H9 (cell line): ENCODE data around the gene EIF5A. TPM values are rescaled to one million over a fixed set of nuclear protein-coding genes. Genes with fewer than 3 reads are reported as not detected.

ENCODE experiments used
- DNase-seq: peaks from one replicate; pipeline ENCODE4 v3.0.0-alpha.2; 2017
- H2AFZ ChIP-seq: one replicate; pipeline ENCODE4 v1.6.1; 2013; ENCODE audit warnings: mild to moderate bottlenecking, low read length, control low read depth, moderate library complexity
- H2AK5ac ChIP-seq: 2 replicates; pipeline ENCODE4 v1.6.1; 2013; ENCODE audit warnings: low read length, control low read depth, mixed read lengths; ENCODE audit not compliant: insufficient read length
- H2BK120ac ChIP-seq: one replicate; pipeline ENCODE4 v1.6.1; 2013; ENCODE audit warnings: low read depth, mild to moderate bottlenecking, low read length, control low read depth, inconsistent platforms; ENCODE audit not compliant: poor library complexity, severe bottlenecking
- H2BK12ac ChIP-seq: 2 replicates; pipeline ENCODE4 v1.6.1; 2013; ENCODE audit warnings: low read length, control low read depth, mixed read lengths, low read depth; ENCODE audit not compliant: insufficient read length
- H2BK15ac ChIP-seq: 2 replicates; pipeline ENCODE4 v1.6.1; 2013; ENCODE audit warnings: low read depth, low read length, control low read depth
- H2BK20ac ChIP-seq: one replicate; pipeline ENCODE4 v1.6.1; 2013; ENCODE audit warnings: low read depth, mild to moderate bottlenecking, low read length, control low read depth, inconsistent platforms; ENCODE audit not compliant: poor library complexity, severe bottlenecking
- H2BK5ac ChIP-seq: 2 replicates; pipeline ENCODE4 v1.6.1; 2013; ENCODE audit warnings: low read length, control low read depth, mixed read lengths; ENCODE audit not compliant: insufficient read length
- H3K14ac ChIP-seq: 2 replicates; pipeline ENCODE4 v1.6.1; 2013; ENCODE audit warnings: low read length, control low read depth; ENCODE audit not compliant: insufficient read depth
- H3K18ac ChIP-seq: 2 replicates; pipeline ENCODE4 v1.6.1; 2013; ENCODE audit warnings: low read depth, mild to moderate bottlenecking, mixed read lengths, low read length, control low read depth; ENCODE audit not compliant: insufficient read length
- H3K23ac ChIP-seq: 2 replicates; pipeline ENCODE4 v1.6.1; 2013; ENCODE audit warnings: low read length, control low read depth, mixed read lengths, low read depth; ENCODE audit not compliant: insufficient read length
- H3K23me2 ChIP-seq: 2 replicates; pipeline ENCODE4 v1.6.1; 2013; ENCODE audit warnings: low read depth, mild to moderate bottlenecking, mixed read lengths, low read length, control low read depth; ENCODE audit not compliant: insufficient read length, poor library complexity, severe bottlenecking
- H3K27ac ChIP-seq: 2 replicates; pipeline ENCODE4 v1.5.1; 2013; ENCODE audit warnings: low read length, control low read depth, mixed read lengths, low read depth; ENCODE audit not compliant: insufficient read length
- H3K27me3 ChIP-seq: 2 replicates; pipeline ENCODE4 v1.6.1; 2013; ENCODE audit warnings: low read length, control low read depth, inconsistent platforms; ENCODE audit not compliant: insufficient read depth
- H3K4ac ChIP-seq: 2 replicates; pipeline ENCODE4 v1.6.1; 2013; ENCODE audit warnings: low read depth, mild to moderate bottlenecking, control low read depth, inconsistent platforms, low read length, moderate library complexity
- H3K4me1 ChIP-seq: 2 replicates; pipeline ENCODE4 v1.6.1; 2013; ENCODE audit warnings: low read length, control low read depth, inconsistent platforms; ENCODE audit not compliant: insufficient read depth
- H3K4me2 ChIP-seq: 2 replicates; pipeline ENCODE4 v1.6.1; 2013; ENCODE audit warnings: low read length, control low read depth, mixed read lengths; ENCODE audit not compliant: insufficient read length, insufficient read depth
- H3K56ac ChIP-seq: 2 replicates; pipeline ENCODE4 v1.6.1; 2013; ENCODE audit warnings: low read depth, mild to moderate bottlenecking, mixed read lengths, low read length, control low read depth; ENCODE audit not compliant: insufficient read length
- H3K79me1 ChIP-seq: 2 replicates; pipeline ENCODE4 v1.6.1; 2013; ENCODE audit warnings: low read depth, mild to moderate bottlenecking, moderate library complexity, low read length, control low read depth, inconsistent platforms; ENCODE audit not compliant: insufficient read depth, poor library complexity, severe bottlenecking
- H3K79me2 ChIP-seq: 2 replicates; pipeline ENCODE4 v1.6.1; 2013; ENCODE audit warnings: low read length, control low read depth, inconsistent platforms; ENCODE audit not compliant: insufficient read depth
- H3K9ac ChIP-seq: 2 replicates; pipeline ENCODE4 v1.6.1; 2013; ENCODE audit warnings: low read length, control low read depth, mixed read lengths; ENCODE audit not compliant: insufficient read length; ENCODE audit errors: extremely low read depth
- H3K9me3 ChIP-seq: one replicate; pipeline ENCODE4 v1.6.1; 2013; ENCODE audit warnings: low read depth, low read length, inconsistent platforms; ENCODE audit not compliant: control insufficient read depth
- H3T11ph ChIP-seq: one replicate; pipeline ENCODE4 v1.6.1; 2013; ENCODE audit warnings: mild to moderate bottlenecking, low read length, control low read depth, inconsistent platforms
- H4K20me1 ChIP-seq: one replicate; pipeline ENCODE4 v1.6.1; 2013; ENCODE audit not compliant: control insufficient read depth, insufficient read length, insufficient read depth
- H4K5ac ChIP-seq: 2 replicates; pipeline ENCODE4 v1.6.1; 2013; ENCODE audit warnings: low read depth, mild to moderate bottlenecking, mixed read lengths, low read length, control low read depth; ENCODE audit not compliant: insufficient read length
- H4K8ac ChIP-seq: replicated peaks from 2 replicates; pipeline ENCODE4 v1.6.1; 2013; ENCODE audit warnings: low read length, control low read depth, mixed read lengths, low read depth; ENCODE audit not compliant: insufficient read length
- H4K91ac ChIP-seq: 2 replicates; pipeline ENCODE4 v1.6.1; 2013; ENCODE audit warnings: low read depth, mild to moderate bottlenecking, moderate library complexity, mixed read lengths, low read length, control low read depth; ENCODE audit not compliant: insufficient read length
- H3K27ac Mint-ChIP-seq, 3 experiments: 2 replicates in 2 of 3; 3 replicates in 1 of 3; pipeline ENCODE4 v1.8.0; 2020 to 2021; ENCODE audit warnings: mixed read lengths in 3 of 3, mild to moderate bottlenecking in 1 of 3, moderate library complexity in 1 of 3
- H3K27me3 Mint-ChIP-seq: 2 replicates; pipeline ENCODE4 v1.8.0; 2021; ENCODE audit warnings: low read depth, mild to moderate bottlenecking, moderate library complexity, mixed read lengths
- H3K36me3 Mint-ChIP-seq, 3 experiments: 2 replicates in 2 of 3; 3 replicates in 1 of 3; pipeline ENCODE4 v1.8.0; 2020 to 2021; ENCODE audit warnings: low read depth in 3 of 3, mixed read lengths in 3 of 3; ENCODE audit not compliant: insufficient read depth in 1 of 3
- H3K4me1 Mint-ChIP-seq, 2 experiments: 2 replicates each; pipeline ENCODE4 v1.8.0; 2020; ENCODE audit warnings: mixed read lengths in 2 of 2
- H3K4me3 Mint-ChIP-seq, 2 experiments: 2 replicates in 1 of 2; 3 replicates in 1 of 2; pipeline ENCODE4 v1.8.0; 2020 to 2021; ENCODE audit warnings: mild to moderate bottlenecking in 2 of 2, mixed read lengths in 2 of 2, moderate library complexity in 1 of 2
- H3K9me3 Mint-ChIP-seq, 2 experiments: 2 replicates in 1 of 2; 3 replicates in 1 of 2; pipeline ENCODE4 v1.8.0; 2020; ENCODE audit warnings: mild to moderate bottlenecking in 2 of 2, mixed read lengths in 2 of 2, moderate library complexity in 1 of 2
- WGBS: extraction: QIAGEN DNeasy Blood & Tissue Kit; methylation state at CpG from one replicate; pipeline ENCODE4 v1.1.7; 2013; ENCODE audit warnings: missing lambda C conversion rate, low lambda C conversion rate, mixed read lengths; ENCODE audit not compliant: insufficient read length; ENCODE audit errors: extremely low coverage; 5-methylcytosine and 5-hydroxymethylcytosine counted together
- total RNA-seq: library from RNA; stranded (reverse); gene quantifications from 2 replicates; pipeline ENCODE4 v1.2.1, GENCODE V29; 2021
- TF ChIP-seq, protein P1 (sequence below): fragments of 200-600 bp; sonication (generic); conservative IDR thresholded peaks from 3 replicates; pipeline ENCODE4 v1.8.0; 2021; ENCODE audit warnings: antibody characterized with exemption, mild to moderate bottlenecking

Gene EIF5A
- total RNA-seq, 1 experiment from 2014 or later, result 978 TPM

DNA sequence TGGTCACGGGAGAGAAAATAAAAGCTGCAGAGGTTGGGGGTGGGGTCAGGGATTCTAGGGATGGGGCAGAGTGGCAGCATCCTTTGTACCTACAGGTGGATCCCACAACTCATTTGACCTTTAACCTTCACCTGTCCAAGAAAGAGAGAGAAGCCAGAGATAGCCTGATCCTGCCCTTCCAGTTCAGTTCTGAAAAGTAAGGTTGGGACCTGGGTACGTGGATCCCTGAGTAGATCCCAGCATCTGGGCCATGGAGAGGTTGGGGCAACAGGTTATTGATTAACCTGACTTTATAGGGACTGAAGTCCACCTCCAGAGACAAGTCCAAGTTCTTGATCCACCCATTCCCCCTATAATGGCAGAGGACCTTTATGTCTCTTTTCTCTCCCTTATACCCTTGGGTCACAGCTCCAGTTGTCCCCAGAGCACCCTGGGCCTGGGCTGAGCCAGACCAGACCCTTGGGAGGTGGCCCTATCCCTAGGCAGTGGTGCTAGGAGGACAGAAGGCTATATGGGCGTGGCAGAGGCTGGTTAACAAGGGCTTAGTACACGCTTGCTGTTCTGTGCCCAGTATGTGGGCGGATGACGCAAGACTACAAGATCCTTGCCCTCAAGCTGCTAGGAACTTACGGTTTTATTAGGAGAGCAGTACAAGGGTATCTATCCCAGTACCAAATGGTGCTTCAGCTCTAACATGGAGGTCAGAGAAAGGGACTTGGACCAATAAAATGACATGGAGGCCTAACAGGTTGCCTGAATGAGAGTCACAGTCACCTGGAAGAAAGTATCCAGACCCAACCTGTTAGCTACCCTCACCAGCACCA is 48.5 kb upstream of the EIF5A start:
- no peak overlapping the region for H4K91ac ChIP-seq
- H2BK20ac ChIP-seq, result no peak overlapping the region
- Mint-ChIP-seq H3K27ac (peak overlapping the region in 1 of 3 experiments; percentile 88; a peak in 3 of 7 replicates), H3K4me1 (peaks cover 17 to 29% of the 10 kb centered on the region in 2 experiments), H3K27me3 (peaks cover 2% of the 10 kb centered on the region), H3K36me3 (peaks cover 21 to 63% (median 50%) of the 10 kb centered on the region in 3 experiments), H3K4me3 (peak overlapping the region; percentile 59 to 86), H3K9me3 (peaks cover 0 to 4% of the 10 kb centered on the region in 2 experiments; a peak in 1 of 5 replicates)
- no peak overlapping the region for H3T11ph ChIP-seq
- H3K9ac ChIP-seq, result no peak overlapping the region
- H4K8ac ChIP-seq, result no peak overlapping the region
- no peak overlapping the region for H2AK5ac ChIP-seq
- DNase-seq, result no peak
- peaks cover 25% of the 10 kb centered on the region for H3K23me2 ChIP-seq
- TF ChIP-seq, protein P1, sequence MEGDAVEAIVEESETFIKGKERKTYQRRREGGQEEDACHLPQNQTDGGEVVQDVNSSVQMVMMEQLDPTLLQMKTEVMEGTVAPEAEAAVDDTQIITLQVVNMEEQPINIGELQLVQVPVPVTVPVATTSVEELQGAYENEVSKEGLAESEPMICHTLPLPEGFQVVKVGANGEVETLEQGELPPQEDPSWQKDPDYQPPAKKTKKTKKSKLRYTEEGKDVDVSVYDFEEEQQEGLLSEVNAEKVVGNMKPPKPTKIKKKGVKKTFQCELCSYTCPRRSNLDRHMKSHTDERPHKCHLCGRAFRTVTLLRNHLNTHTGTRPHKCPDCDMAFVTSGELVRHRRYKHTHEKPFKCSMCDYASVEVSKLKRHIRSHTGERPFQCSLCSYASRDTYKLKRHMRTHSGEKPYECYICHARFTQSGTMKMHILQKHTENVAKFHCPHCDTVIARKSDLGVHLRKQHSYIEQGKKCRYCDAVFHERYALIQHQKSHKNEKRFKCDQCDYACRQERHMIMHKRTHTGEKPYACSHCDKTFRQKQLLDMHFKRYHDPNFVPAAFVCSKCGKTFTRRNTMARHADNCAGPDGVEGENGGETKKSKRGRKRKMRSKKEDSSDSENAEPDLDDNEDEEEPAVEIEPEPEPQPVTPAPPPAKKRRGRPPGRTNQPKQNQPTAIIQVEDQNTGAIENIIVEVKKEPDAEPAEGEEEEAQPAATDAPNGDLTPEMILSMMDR, result no peak
- H2AFZ ChIP-seq, result no peak overlapping the region
- no peak overlapping the region for H2BK120ac ChIP-seq
- no peak overlapping the region for H3K4me2 ChIP-seq
- peaks cover 8% of the 10 kb centered on the region; the same call in 1 of the 2 replicates for H3K79me2 ChIP-seq
- no peaks in the 10 kb centered on the region for H4K20me1 ChIP-seq
- no peak overlapping the region for H2BK15ac ChIP-seq
- no peak overlapping the region for H3K18ac ChIP-seq
- H3K9me3 ChIP-seq, result no peaks in the 10 kb centered on the region
- no peaks in the 10 kb centered on the region for H3K27me3 ChIP-seq
- H2BK12ac ChIP-seq, result no peak overlapping the region
- no peaks in the 10 kb centered on the region for H3K79me1 ChIP-seq
- H3K14ac ChIP-seq, result no peak overlapping the region
- no peak overlapping the region for H3K23ac ChIP-seq
- H2BK5ac ChIP-seq, result no peak overlapping the region
- H3K4me1 ChIP-seq, result peaks cover 4% of the 10 kb centered on the region; the same call in 1 of the 2 replicates
- no peak overlapping the region for H3K4ac ChIP-seq
- no peak overlapping the region for H4K5ac ChIP-seq
- no CpG with 5 or more reads among the region's 7 CpGs for WGBS
- H3K56ac ChIP-seq, result no peak overlapping the region
- no peak overlapping the region for H3K27ac ChIP-seq
